Measurements from ENCODE around the gene MGME1. TPM values are rescaled to one million over a fixed set of nuclear protein-coding genes. Genes with fewer than 3 reads are reported as not detected.

Gene MGME1
- total and polyA plus RNA-seq, 5 experiments from 2014 or later = 1.1 to 11.5 (median 5.1) TPM

GRCh38 chr20:17934141-17934862 is 34.5 kb upstream of the MGME1 start:
- H3K9me3 Mint-ChIP-seq = no peaks in the 10 kb centered on the region
- ATAC-seq (no peak), DNase-seq (no peak)
- POLR2A ChIA-PET = no interaction called here
- H3K4me3 Mint-ChIP-seq = no peak overlapping the region
- H3K4me1 Mint-ChIP-seq = peaks cover 0 to 10% (median 3%) of the 10 kb centered on the region in 4 donors
- peak overlapping the region in 1 of 10 donors; percentile 28 for H3K27ac Mint-ChIP-seq
- peaks cover 0 to 4% (median 0%) of the 10 kb centered on the region in 3 donors for H3K36me3 Mint-ChIP-seq
- H3K27me3 Mint-ChIP-seq = peaks cover 0 to 10% (median 4%) of the 10 kb centered on the region in 5 donors

GRCh38 chr20:17935186-17935585 is 33.6 kb upstream of the MGME1 start:
- H3K27ac Mint-ChIP-seq = no peak overlapping the region

GRCh38 chr20:17935761-17936160 is 33.1 kb upstream of the MGME1 start:
- no peak overlapping the region for H3K27ac Mint-ChIP-seq
- H3K36me3 Mint-ChIP-seq = peaks cover 0 to 5% (median 4%) of the 10 kb centered on the region in 3 donors
- H3K4me1 Mint-ChIP-seq = peaks cover 0 to 18% (median 6%) of the 10 kb centered on the region in 4 donors
- H3K9me3 Mint-ChIP-seq = no peaks in the 10 kb centered on the region
- no peak overlapping the region for H3K4me3 Mint-ChIP-seq
- peaks cover 0 to 10% (median 4%) of the 10 kb centered on the region in 5 donors for H3K27me3 Mint-ChIP-seq
- POLR2A ChIA-PET = no interaction called here
- ATAC-seq (no peak), DNase-seq (no peak)

More at GRCh38 chr20:17935186-17935585, 33.6 kb upstream of the MGME1 start:
- ATAC-seq (no peak), DNase-seq (no peak)
- Mint-ChIP-seq H3K4me1 (peaks cover 0 to 18% (median 6%) of the 10 kb centered on the region in 4 donors), H3K36me3 (peaks cover 0 to 4% (median 0%) of the 10 kb centered on the region in 3 donors), H3K4me3 (peak overlapping the region in 1 of 10 donors; percentile 3), H3K27me3 (peaks cover 0 to 10% (median 4%) of the 10 kb centered on the region in 5 donors), H3K9me3 (no peaks in the 10 kb centered on the region)
- POLR2A ChIA-PET = no interaction called here

- Mint-ChIP-seq H3K36me3 (peaks cover 0 to 9% (median 2%) of the 10 kb centered on the region in 3 donors), H3K4me1 (peaks cover 0 to 18% (median 6%) of the 10 kb centered on the region in 4 donors), H3K9me3 (no peaks in the 10 kb centered on the region), H3K27ac (no peak overlapping the region), H3K4me3 (no peak overlapping the region), H3K27me3 (peaks cover 0 to 10% (median 4%) of the 10 kb centered on the region in 5 donors)
- POLR2A ChIA-PET = no interaction called here
- DNase-seq (no peak), ATAC-seq (no peak)
These were observed 32.5 kb upstream of the MGME1 start for GRCh38 chr20:17936286-17936760.

GRCh38 chr20:17936761-17937732 is 31.8 kb upstream of the MGME1 start:
- DNase-seq (no peak), ATAC-seq (no peak)
- POLR2A ChIA-PET = no interaction called here
- Mint-ChIP-seq H3K27me3 (peaks cover 0 to 6% (median 3%) of the 10 kb centered on the region in 5 donors), H3K4me1 (peaks cover 0 to 18% (median 6%) of the 10 kb centered on the region in 4 donors), H3K4me3 (no peak overlapping the region), H3K36me3 (peaks cover 0 to 15% (median 0%) of the 10 kb centered on the region in 3 donors), H3K9me3 (no peaks in the 10 kb centered on the region), H3K27ac (peak overlapping the region in 1 of 10 donors; percentile 19)

- POLR2A ChIA-PET = no interaction called here
- Mint-ChIP-seq H3K4me3 (peak overlapping the region in 5 of 10 donors; percentile 14 to 56 (median 39)), H3K27me3 (peaks cover 0 to 2% (median 0%) of the 10 kb centered on the region in 5 donors), H3K36me3 (peaks cover 0 to 34% (median 0%) of the 10 kb centered on the region in 3 donors), H3K27ac (peak overlapping the region in 1 of 10 donors; percentile 52), H3K9me3 (no peaks in the 10 kb centered on the region), H3K4me1 (peaks cover 0 to 27% (median 6%) of the 10 kb centered on the region in 4 donors)
- peak; percentile 25 to 67 (median 50) for DNase-seq
- ATAC-seq = peak; percentile 97 to 98
These were observed 29.8 kb upstream of the MGME1 start for GRCh38 chr20:17938871-17939619.

- H3K4me1 Mint-ChIP-seq = peaks cover 0 to 27% (median 6%) of the 10 kb centered on the region in 4 donors
- POLR2A ChIA-PET = interaction anchor here (1.0 kb wide), 1 partner anchor 28 kb away, joined by 3 read pairs; no protein-coding TSS in a partner anchor
- no peak overlapping the region for H3K4me3 Mint-ChIP-seq
- H3K27ac Mint-ChIP-seq = peak overlapping the region in 2 of 10 donors; percentile 52 to 74
- H3K27me3 Mint-ChIP-seq = peaks cover 0 to 2% (median 0%) of the 10 kb centered on the region in 5 donors
- ATAC-seq = peak; percentile 16 to 24
- peaks cover 0 to 41% (median 0%) of the 10 kb centered on the region in 3 donors for H3K36me3 Mint-ChIP-seq
- DNase-seq = no peak
- no peaks in the 10 kb centered on the region for H3K9me3 Mint-ChIP-seq
These were observed 29.1 kb upstream of the MGME1 start for GRCh38 chr20:17939622-17940223.

- POLR2A ChIA-PET = interaction anchor here (1.0 kb wide), 1 partner anchor 28 kb away, joined by 3 read pairs; no protein-coding TSS in a partner anchor
- Mint-ChIP-seq H3K27me3 (no peaks in the 10 kb centered on the region), H3K27ac (peak overlapping the region in 4 of 10 donors; percentile 0 to 81 (median 51)), H3K4me1 (peaks cover 0 to 27% (median 6%) of the 10 kb centered on the region in 4 donors), H3K9me3 (no peaks in the 10 kb centered on the region), H3K4me3 (no peak overlapping the region), H3K36me3 (peaks cover 0 to 48% (median 3%) of the 10 kb centered on the region in 3 donors)
- DNase-seq = no peak
- ATAC-seq = no peak
These were observed 28.4 kb upstream of the MGME1 start for GRCh38 chr20:17940224-17940971.

GRCh38 chr20:17941087-17941825 is 27.6 kb upstream of the MGME1 start:
- POLR2A ChIA-PET = no interaction called here
- peaks cover 0 to 57% (median 6%) of the 10 kb centered on the region in 3 donors for H3K36me3 Mint-ChIP-seq

GRCh38 chr20:17941826-17942196 is 27.0 kb upstream of the MGME1 start:
- Mint-ChIP-seq H3K36me3 (peaks cover 0 to 62% (median 6%) of the 10 kb centered on the region in 3 donors), H3K4me1 (peaks cover 0 to 30% (median 6%) of the 10 kb centered on the region in 4 donors), H3K27me3 (no peaks in the 10 kb centered on the region), H3K9me3 (no peaks in the 10 kb centered on the region), H3K27ac (peak overlapping the region in 2 of 10 donors; percentile 1 to 35), H3K4me3 (no peak overlapping the region)
- POLR2A ChIA-PET = no interaction called here
- no peak for ATAC-seq
- DNase-seq = no peak

More at GRCh38 chr20:17941087-17941825, 27.6 kb upstream of the MGME1 start:
- Mint-ChIP-seq H3K27me3 (no peaks in the 10 kb centered on the region), H3K4me3 (no peak overlapping the region), H3K9me3 (no peaks in the 10 kb centered on the region), H3K27ac (peak overlapping the region in 2 of 10 donors; percentile 1 to 49), H3K4me1 (peaks cover 0 to 27% (median 6%) of the 10 kb centered on the region in 4 donors)
- ATAC-seq (no peak), DNase-seq (no peak)
